Melanocyte of skin (primary cell): Measurements from ENCODE around the gene PTPN6. TPM values are rescaled to one million over a fixed set of nuclear protein-coding genes. Genes with fewer than 3 reads are reported as not detected.

ENCODE experiments used
- small RNA-seq, 2 donors: library from RNA; depleted of rRNA; stranded (forward); fragments of <200 nt; gene quantifications; one replicate each; pipeline ENCODE3, GENCODE V24; 2012
- total RNA-seq, 2 donors: library from RNA; depleted of rRNA; stranded (reverse); fragments of >200 nt; gene quantifications; 2 replicates each; pipeline ENCODE4 v1.2.3, GENCODE V29; 2012

PTPN6 gene
- total RNA-seq = under 1 TPM in 1 of 2 donors, not detected in 1; 0.33 TPM

DNA sequence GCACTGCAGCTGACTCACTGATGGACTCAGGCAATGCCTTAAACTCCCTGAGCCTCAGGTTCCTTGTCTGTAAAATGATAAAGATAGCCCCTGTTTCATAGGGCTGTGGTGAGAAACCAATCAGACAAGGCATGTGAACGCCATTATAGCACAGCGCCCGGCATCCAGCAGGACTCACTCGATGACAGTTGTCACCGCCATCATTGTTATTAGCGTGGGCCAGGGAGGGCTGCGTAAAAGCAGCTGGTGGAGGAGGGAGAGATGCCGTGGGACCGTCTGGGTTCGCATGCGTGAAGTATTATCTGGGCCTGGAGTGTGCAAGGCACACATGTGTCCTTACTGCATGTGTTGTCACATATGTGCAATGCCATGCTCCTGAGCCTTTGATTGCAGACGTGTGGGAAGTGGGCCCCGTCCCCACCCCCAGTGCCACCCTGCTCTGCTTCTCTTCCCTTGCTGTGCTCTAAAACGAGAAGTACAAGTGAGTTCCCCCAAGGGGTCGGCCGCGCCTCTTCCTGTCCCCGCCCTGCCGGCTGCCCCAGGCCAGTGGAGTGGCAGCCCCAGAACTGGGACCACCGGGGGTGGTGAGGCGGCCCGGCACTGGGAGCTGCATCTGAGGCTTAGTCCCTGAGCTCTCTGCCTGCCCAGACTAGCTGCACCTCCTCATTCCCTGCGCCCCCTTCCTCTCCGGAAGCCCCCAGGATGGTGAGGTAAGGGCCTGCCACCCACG lies at the start of gene PTPN6:
PTPN6 (plus strand) TSS at position 546 of the 730 bp plus-strand sequence; CDS start at position 703, 157 bp downstream.

DNA sequence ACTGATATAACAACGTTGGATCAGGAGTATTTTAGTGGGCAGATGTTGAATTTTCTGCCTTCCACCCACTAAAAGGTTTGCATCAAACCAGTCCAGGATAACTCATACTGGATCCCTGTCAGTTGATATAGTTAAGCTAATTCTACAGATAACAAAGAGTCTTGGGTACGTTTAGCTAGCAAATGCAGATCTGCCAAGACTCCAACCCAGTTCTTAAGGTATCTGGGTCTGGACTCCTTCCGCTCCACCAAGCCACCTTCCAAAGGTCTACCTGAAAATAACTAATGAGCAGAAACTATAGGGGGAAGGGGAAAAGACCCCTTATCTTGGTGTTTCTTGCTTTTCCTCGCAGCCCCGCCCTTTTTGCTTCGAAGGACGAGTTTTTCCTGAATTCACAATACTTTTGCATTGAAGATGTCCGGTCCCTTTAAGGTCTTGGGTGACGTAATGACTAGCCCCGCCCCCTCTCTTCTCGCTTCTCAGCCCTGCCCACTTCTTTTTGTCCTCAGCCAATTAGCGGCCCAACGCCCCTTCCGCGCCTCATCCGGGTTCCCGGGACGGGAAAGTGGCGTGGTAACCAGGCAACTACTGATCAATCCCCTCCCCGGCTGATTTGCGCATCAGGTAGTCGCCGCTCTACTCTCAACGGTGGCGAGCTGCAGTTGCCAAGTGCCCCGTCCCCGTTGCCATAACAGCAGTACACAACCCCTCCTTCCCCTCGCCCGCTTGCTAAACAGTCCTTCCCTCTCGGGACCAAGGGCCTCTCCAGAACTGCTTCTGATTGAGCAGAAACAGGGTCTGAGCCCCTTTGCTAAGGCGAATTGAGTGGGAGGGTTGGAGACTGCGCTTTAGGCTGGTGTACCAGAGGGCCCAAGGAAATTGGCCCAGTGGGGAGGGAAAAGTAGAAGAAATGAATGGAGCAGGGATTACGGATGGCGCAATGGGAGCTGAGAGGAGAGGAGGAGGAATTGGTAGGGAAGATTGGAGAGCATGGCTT lies 46.6 kb upstream of the PTPN6 start, which contains the start of gene LRRC23:
LRRC23 (plus strand) TSS at position 543 of the 997 bp plus-strand sequence. CDS start 812 bp downstream, outside the sequence.

DNA sequence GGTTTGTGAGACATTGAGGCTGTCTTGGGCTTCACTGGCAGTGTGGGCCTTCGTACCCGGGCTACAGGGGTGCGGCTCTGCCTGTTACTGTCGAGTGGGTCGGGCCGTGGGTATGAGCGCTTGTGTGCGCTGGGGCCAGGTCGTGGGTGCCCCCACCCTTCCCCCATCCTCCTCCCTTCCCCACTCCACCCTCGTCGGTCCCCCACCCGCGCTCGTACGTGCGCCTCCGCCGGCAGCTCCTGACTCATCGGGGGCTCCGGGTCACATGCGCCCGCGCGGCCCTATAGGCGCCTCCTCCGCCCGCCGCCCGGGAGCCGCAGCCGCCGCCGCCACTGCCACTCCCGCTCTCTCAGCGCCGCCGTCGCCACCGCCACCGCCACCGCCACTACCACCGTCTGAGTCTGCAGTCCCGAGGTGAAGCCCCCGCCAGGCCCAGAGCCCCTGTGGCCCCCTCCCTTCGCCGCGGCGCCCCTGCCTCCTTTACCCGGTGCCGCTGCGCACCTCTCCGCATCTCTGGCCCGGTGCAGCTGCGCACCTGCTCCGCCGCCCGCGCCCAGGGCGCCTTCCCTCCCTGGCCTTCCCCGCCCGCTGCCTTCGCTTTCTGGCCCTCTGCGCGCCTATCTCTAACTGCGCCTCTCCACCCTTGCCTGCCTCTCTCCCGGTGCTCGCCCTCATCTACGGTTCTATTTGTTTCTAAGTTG lies 36.8 kb upstream of the PTPN6 start, which contains the start of gene ENO2:
ENO2 (plus strand) TSS at position 335 of the 701 bp plus-strand sequence. CDS start 1,253 bp downstream, outside the sequence.

DNA sequence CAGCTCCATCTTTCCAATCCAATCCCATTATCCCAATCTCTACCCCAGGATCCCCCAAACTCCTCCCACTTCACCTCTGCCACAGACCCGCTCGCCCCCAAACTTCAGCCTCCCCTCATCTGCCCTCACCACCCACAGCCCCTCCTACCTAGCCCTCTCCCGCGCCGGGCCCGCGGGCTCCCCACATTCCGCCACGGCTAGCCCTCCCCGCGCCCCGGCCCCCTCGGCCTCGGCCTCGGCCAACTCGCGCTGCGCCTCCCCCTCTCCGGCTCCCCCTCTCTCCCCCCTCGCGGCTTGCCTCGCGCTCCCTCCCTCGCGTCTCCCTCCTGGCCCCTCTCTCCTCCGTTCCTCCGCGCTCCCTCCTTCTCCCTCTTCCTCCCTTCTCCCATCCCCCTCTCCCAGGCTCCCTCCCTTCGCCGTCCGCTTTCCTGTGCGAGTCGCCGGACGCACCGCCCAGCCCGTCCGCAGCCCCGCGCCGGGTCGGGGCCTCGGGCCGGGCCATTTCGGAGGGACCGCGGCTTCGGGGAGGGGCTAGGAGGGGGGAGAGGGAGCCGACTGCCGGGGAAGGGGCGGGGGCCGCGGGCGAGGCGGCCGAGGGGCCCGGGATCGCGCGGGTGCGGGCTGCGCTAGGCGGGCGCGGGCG lies 23.7 kb upstream of the PTPN6 start, which contains the start of gene ATN1:
ATN1 (plus strand) TSS at position 581 of the 643 bp plus-strand sequence. CDS start 6,043 bp downstream, outside the sequence.

DNA sequence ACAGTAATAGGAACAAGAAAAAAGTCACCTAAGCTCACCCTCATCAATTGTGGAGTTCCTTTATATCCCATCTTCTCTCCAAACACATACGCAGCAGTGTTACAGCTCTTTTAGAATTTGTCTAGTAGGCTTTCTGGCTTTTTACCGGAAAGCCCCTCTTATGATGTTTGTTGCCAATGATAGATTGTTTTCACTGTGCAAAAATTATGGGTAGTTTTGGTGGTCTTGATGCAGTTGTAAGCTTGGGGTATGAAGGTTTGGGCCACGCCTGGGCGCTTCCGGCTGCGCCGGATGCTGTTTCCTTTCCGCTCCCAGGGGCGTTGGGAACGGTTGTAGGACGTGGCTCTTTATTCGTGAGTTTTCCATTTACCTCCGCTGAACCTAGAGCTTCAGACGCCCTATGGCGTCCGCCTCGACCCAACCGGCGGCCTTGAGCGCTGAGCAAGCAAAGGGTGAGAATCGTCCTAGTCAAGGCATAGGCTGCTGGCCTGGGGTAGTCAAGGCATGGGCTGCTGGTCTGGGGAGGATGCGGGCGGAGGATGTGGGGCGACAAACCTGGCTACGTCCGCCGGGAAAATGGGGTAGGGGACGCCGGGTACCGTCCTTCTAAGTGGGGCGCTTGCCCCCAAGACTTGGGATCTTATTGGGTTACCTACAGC lies 7.3 kb upstream of the PTPN6 start, which contains the start of the genes C12orf57 and RNU7-1:
C12orf57 (plus strand) TSS at position 301 of the 659 bp plus-strand sequence; CDS start at position 401, 100 bp downstream.
RNU7-1 (plus strand) TSS at position 95 of the 659 bp plus-strand sequence.

Small RNA genes lying within 50 kb of the gene (small RNA-seq; reads per million reads assigned to genes)
- gene MIR141 = 25.0 to 29.1 reads per million in 2 donors
- 314 to 387 reads per million in 2 donors for gene MIR200C
- gene RNU7-1 = 0 reads per million in 2 donors
- 5.1 to 11.6 reads per million in 2 donors for gene SCARNA12

Other genes starting within 250 kb of the PTPN6 start
- 100 to 1,000 TPM in 1 of 2 donors, 10 to 100 TPM in 1; 98.4 to 105 TPM for gene COPS7A, start 227.3 kb upstream of the PTPN6 start, total RNA-seq
- gene MLF2, start 198.2 kb upstream of the PTPN6 start, total RNA-seq = 100 to 1,000 TPM; 168 to 185 TPM
- 10 to 100 TPM; 36.8 to 67.6 TPM for gene PTMS, start 185.0 kb upstream of the PTPN6 start, total RNA-seq
- gene LAG3, start 178.8 kb upstream of the PTPN6 start, total RNA-seq = under 1 TPM in 1 of 2 donors, not detected in 1; 0.34 TPM
- 1 to 10 TPM; 1.7 TPM for gene CD4, start 161.8 kb upstream of the PTPN6 start, total RNA-seq
- under 1 TPM; under 0.01 to 0.33 TPM for gene GPR162, start 129.5 kb upstream of the PTPN6 start, total RNA-seq
- gene P3H3, start 122.9 kb upstream of the PTPN6 start, total RNA-seq = 10 to 100 TPM; 13.4 to 36.3 TPM
- gene GNB3, start 110.4 kb upstream of the PTPN6 start, total RNA-seq = under 1 TPM; 0.33 to 0.69 TPM
- 10 to 100 TPM; 16.9 to 54.9 TPM for gene CDCA3, start 100.1 kb upstream of the PTPN6 start, total RNA-seq
- 10 to 100 TPM; 89.2 to 93.3 TPM for gene USP5, start 99.2 kb upstream of the PTPN6 start, total RNA-seq
- 100 to 1,000 TPM; 611 to 916 TPM for gene TPI1, start 83.8 kb upstream of the PTPN6 start, total RNA-seq
- gene SPSB2, start 78.1 kb upstream of the PTPN6 start, total RNA-seq = 1 to 10 TPM; 5.2 to 8.0 TPM
- gene LRRC23, start 46.5 kb upstream of the PTPN6 start, total RNA-seq = 10 to 100 TPM in 1 of 2 donors, 1 to 10 TPM in 1; 6.2 to 10.3 TPM
- 10 to 100 TPM; 17.9 to 20.3 TPM for gene ENO2, start 36.8 kb upstream of the PTPN6 start, total RNA-seq
- 10 to 100 TPM in 1 of 2 donors, 1 to 10 TPM in 1; 8.6 to 13.3 TPM for gene ATN1, start 23.4 kb upstream of the PTPN6 start, total RNA-seq
- not detected for gene RNU7-1, start 7.5 kb upstream of the PTPN6 start, total RNA-seq
- 10 to 100 TPM; 49.9 to 66.3 TPM for gene C12orf57, start 7.3 kb upstream of the PTPN6 start, total RNA-seq
- gene PHB2, start 19.3 kb downstream of the PTPN6 start, total RNA-seq = 100 to 1,000 TPM; 172 to 255 TPM
- 10 to 100 TPM; 31.0 to 59.6 TPM for gene EMG1, start 19.6 kb downstream of the PTPN6 start, total RNA-seq
- gene LPCAT3, start 67.1 kb downstream of the PTPN6 start, total RNA-seq = 10 to 100 TPM; 18.0 to 20.6 TPM
- 100 to 1,000 TPM in 1 of 2 donors, 10 to 100 TPM in 1; 22.0 to 231 TPM for gene C1S, start 109.4 kb downstream of the PTPN6 start, total RNA-seq
- 100 to 1,000 TPM in 1 of 2 donors, 10 to 100 TPM in 1; 16.3 to 149 TPM for gene C1R, start 141.1 kb downstream of the PTPN6 start, total RNA-seq
- gene C1RL, start 157.9 kb downstream of the PTPN6 start, total RNA-seq = 10 to 100 TPM; 18.0 to 21.0 TPM
- not detected for gene RBP5, start 177.5 kb downstream of the PTPN6 start, total RNA-seq
- gene CLSTN3, start 179.0 kb downstream of the PTPN6 start, total RNA-seq = 1 to 10 TPM; 2.7 to 9.3 TPM
- 10 to 100 TPM; 22.0 to 34.8 TPM for gene PEX5, start 238.3 kb downstream of the PTPN6 start, total RNA-seq